GM21528 (cell line): ENCODE data around the gene KANK3.
"Not testable (repeated sequence)": the region's sequence is repeated elsewhere in the genome, so short reads cannot be mapped to it uniquely, and the experiment has no call there.

Experiments
- ATAC-seq: cut with Tn5 transposase; IDR thresholded peaks from one replicate; pipeline ENCODE4 v1.9.1; 2021; ENCODE audit warnings: mild to moderate bottlenecking, moderate library complexity; ENCODE audit not compliant: unreplicated experiment, low FRiP score

Gene KANK3

DNA sequence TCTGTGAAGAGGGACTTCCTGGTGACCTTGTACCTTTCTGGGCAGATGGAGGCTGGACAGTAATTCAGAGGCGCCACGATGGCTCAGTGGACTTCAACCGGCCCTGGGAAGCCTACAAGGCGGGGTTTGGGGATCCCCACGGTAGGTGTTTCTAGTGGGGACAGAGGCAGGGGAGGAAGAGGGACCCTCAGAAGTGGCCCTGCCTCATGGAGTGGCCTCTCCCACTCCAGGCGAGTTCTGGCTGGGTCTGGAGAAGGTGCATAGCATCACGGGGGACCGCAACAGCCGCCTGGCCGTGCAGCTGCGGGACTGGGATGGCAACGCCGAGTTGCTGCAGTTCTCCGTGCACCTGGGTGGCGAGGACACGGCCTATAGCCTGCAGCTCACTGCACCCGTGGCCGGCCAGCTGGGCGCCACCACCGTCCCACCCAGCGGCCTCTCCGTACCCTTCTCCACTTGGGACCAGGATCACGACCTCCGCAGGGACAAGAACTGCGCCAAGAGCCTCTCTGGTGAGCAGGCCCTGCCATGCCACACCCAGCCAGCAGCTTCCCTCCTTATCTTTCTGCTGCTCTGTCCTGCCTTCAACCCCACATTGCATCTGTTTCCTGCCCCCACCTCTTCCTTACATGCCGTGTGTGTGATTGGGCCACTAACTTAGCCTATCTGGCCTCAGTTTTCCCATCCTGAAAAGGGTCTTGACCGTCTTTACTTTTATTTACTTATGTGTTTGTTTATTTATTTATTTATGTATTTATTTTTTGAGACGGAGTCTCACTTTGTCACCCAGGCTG, 28.1 kb upstream of the KANK3 start:
- no peak for ATAC-seq

DNA sequence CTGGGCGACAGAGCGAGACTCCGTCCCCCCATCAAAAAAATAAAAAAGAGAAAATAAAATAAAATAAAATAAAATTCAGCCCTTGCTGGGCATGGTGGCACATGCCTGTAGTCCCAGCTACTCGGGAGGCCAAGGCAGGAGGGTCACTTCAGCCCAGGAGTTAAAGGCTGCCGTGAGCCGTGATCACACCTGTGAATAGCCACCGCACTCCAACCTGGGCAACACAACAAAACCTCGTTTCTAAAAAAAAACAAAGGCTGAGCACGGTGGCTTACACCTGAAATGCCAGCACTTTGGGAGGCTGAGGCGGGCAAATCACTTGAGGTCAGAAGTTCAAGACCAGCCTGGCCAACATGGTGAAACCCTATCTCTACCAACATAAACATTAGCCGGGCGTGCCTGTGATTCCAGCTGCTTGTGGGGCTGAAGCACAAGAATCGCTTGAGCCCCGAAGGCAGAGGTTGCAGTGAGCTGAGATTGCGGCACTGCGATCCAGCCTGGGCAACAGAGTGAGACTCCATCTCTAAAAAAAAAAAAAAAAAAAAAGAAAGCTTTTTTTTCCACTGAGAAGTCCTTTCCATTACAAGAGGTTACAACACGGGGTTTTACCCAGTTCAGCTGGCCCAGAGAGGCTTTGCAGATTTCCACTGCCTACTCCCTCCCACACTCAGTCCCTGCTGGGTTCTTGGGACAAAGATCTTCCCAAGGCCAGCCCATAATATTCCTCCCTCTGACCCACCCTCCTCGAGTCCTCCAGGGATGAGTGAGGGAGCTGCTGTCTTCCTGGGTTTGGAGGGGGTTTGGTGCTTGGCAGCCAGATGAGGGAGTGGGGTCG, 27.3 kb upstream of the KANK3 start:
- no peak for ATAC-seq

DNA sequence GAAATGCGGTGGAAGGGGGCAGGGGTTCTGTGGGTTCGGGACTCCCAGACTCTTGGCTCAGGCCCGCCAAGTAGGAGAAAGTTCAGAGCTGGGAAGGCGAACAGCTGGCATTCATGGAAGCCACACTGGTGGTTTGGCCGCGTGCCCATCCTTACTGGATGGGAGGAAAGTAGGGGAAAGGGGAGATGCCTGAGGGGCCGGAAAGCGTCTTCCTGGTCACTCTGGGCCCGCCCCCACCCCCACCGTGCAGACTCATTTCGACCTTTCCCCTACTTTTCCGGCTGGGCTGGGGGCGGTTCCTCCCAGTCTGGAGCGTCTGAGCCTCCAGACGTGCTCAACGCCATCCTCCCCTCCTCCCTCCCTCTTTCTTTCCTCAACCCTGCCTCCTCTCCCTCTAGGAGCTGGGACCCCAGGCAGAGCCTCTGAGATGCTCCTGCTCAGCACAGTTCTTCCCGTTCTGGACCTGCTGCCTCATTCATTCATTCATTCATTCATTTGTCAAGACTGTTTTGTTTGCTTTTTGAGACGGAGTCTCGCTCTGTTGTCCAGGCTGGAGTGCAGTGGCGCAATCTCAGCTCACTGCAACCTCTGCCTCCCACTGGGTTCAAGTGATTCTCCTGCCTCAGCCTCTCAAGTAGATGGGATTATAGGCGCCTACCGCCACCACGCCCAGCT, 24.4 kb upstream of the KANK3 start:
- no peak for ATAC-seq

DNA sequence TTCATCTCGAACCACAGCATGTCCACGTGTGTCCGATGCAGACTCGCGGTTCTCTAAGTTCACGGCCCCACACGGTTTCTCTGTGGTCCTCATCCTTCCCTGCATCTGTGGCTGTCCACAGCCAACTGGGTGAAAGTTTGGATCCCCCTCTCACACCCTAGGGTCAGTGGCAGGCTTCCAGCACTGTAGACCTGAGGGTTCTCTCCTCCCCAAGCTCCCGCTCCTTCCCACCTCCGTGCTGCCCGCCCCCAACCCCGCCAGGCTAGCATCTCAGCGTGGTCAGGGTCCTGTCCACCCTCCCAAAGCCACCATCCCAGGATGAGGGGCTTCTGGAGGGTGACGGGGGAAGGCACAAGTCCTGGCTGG, 23.9 kb upstream of the KANK3 start:
- ATAC-seq: no peak

DNA sequence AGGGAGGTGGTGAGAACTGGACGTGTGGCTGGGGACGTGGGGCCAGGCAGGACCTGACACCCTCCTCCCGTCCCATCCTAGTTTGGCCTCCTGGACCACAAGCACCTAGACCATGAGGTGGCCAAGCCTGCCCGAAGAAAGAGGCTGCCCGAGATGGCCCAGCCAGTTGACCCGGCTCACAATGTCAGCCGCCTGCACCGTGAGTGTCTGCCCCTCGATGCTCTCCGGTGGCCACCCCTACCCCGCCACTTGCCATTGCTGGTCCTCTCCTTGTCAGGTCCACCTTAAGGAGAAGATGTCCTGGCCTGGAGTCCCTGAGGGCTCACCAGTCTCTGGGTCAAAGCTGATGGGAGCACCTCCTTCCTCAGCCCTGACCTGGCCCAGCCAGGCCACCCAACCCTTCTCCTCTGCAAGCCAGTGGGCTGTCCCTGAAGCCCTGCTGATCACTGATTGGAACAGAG, 23.1 kb upstream of the KANK3 start:
- ATAC-seq: no peak

DNA sequence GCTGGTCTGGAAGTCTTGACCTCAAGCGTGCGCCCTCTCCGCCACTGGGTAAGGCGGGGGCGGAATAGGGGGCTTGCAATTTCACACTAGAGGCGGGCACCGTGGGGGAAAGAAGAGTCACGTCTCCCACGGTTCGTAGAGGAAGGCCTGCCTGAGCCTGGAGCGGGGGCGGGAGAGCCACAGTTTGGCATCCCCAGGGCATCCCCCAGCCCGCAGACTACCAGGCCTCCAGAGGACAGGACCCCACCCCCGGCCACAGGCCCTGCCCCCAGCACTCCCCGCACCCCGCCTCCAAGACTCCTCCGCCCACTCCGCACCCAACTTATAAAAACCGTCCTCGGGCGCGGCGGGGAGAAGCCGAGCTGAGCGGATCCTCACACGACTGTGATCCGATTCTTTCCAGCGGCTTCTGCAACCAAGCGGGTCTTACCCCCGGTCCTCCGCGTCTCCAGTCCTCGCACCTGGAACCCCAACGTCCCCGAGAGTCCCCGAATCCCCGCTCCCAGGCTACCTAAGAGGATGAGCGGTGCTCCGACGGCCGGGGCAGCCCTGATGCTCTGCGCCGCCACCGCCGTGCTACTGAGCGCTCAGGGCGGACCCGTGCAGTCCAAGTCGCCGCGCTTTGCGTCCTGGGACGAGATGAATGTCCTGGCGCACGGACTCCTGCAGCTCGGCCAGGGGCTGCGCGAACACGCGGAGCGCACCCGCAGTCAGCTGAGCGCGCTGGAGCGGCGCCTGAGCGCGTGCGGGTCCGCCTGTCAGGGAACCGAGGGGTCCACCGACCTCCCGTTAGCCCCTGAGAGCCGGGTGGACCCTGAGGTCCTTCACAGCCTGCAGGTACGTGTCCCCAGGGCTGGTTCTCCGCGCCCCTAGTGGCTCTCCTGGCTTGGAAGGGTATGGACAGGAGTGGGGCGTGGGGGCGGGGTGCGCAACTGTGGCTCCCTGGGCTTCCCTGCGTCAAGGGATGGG, 21.0 kb upstream of the KANK3 start, which contains the start of gene ANGPTL4:
ANGPTL4 (plus strand) TSS at position 353 of the 969 bp plus-strand sequence; CDS start at position 520, 167 bp downstream.
- no peak for ATAC-seq

DNA sequence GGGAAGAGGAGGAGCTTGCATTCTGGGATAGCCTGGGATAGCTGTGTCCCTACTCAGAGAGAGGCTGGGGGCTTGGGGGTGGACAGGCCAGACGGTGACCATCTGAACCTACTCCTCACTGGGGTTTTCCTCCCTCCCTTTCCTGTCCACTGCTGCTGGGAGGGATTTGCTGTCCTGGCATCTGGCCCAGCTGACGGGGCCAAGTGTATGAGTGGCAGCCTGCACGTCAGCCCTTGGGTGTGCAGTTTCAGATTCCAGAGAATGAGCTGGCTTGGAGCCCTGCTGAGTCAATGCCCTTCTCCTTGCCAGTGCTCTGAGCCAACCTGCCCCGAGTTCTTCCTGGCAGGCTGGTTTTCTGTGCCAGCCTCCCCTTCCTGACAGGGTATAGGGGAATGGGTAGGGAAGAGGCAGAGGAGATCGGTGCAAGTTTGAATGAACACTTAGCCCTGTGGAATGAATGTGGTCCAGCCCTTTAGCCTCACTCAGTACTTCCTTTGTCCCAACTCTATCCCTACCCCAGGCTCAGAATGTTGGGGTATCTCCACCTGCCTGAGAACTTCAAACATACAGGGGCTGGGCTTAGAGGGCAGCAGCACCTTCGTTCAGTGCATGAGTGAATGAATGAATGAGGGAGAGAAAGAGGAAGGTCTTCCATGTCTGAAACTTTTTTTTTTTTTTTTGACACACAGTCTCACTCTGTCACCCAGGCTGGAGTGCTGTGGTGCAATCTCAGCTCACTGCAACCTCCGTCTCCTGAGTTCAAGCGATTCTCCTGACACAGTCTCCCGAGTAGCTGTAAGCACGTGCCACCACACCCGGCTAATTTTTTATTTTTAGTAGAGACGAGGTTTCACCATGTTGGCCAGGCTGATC, 19.1 kb upstream of the KANK3 start:
- no peak for ATAC-seq

DNA sequence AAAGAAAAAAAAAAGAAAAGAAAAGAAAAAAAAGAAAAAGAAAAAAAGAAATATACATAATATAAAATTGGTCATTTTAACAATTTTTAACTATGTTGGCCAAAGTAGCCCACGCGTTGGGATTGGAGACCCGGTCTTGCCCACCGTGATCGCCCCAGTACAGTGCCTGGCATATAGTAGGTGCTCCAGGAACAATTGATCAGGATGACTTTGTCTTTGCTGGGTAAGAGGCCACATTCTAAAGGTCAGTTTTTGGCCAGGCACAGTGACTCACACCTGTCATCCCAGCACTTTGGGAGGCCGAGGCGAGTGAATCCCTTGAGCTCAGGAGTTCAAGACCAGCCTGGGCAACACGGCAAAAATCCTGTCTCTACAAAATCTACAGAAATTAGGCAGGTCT, 17.1 kb upstream of the KANK3 start:
- no peak for ATAC-seq

DNA sequence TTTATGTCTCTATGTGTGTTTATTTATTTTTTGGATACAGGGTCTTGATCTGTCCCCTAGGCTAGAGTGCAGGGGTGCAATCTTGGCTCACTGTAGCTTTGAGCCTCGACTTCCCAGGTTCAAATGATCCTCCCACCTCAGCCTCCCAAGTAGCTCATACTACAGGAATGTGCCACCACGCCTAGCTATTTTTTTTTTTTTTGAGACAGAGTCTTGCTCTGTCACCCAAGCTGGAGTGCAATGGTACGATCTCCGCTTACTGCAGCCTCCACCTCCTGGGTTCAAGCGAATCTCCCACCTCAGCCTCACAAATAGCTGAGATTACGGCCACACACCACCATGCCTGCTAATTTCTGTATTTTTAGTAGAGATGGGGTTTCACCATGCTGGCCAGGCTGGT, 15.9 kb upstream of the KANK3 start:
- no peak for ATAC-seq

DNA sequence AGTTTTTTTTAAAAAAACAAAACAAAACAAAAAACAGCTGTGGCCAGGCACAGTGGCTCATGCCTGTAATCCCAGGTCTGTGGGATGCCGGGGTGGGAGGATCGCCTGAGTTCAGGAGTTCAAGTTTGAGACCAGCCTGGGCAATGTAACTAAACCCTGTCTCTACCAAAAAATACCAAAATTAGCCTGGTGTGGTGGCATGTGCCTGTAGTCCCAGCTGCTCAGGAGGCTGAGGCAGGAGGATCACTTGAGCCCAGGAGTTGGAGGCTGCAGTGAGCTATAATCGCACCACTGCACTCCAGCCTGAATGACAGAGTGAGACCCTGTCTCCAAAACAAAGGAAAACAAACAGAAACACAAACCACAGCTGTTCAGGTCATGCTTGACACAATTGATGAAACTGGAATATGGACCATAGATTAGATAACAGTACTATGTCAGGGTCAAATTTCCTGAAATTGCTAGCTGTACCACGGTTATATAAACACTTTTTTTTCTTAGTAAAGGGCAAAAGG, 14.0 kb upstream of the KANK3 start:
- ATAC-seq: no peak

DNA sequence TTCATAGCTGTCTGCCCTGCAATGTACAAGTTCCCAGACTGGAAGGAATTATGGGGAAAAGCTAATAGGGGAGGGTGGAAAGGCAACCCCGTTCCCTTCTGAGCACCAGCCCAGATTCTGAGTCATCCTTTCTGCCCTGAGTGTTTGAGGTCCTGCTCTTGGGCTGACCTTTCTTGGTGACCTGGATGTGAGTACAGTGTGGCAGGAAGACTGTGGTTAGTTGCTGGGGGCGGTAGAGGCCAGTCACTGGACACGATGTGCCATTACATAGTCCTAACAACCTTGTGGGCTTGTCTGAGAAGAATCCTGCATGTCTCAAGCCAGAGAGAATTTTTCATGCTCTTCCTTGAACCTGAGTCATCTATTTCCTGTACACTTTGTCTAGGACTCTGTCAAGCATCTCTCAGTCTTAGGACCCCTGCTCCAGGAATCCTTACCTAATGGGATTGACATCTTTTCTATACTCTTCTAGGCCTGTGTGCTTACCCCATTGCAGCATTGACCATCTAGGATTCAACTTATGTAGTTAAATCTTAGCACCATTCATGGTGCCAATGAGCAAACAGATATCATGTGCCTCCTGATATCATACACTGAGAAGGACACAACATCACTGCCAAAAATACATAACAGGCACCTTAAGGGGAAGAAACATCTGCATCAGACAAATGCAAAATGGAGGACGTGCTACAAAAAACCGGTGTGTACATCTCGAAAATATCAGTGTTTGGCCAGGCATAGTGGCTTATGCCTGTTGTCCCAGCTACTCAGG, 12.8 kb upstream of the KANK3 start:
- no peak for ATAC-seq

DNA sequence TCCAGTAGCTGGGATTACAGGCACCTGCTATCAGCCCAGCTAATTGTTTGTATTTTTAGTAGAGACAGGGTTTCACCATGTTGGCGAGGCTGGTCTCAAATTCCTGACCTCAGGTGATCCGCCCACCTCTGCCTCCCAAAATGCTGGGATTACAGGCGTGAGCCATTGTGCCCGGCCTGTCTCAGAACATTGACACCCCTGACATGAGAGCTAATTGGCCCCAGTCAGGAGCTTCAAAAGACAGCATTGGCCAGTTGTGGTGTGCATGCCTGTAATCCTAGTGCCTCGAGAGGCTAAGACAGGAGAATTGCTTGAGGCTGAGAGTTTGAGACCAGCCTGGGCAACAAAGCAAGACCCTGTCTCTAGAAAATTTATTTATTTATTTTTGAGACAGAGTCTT, 9.8 kb upstream of the KANK3 start:
- not testable (repeated sequence) for ATAC-seq

DNA sequence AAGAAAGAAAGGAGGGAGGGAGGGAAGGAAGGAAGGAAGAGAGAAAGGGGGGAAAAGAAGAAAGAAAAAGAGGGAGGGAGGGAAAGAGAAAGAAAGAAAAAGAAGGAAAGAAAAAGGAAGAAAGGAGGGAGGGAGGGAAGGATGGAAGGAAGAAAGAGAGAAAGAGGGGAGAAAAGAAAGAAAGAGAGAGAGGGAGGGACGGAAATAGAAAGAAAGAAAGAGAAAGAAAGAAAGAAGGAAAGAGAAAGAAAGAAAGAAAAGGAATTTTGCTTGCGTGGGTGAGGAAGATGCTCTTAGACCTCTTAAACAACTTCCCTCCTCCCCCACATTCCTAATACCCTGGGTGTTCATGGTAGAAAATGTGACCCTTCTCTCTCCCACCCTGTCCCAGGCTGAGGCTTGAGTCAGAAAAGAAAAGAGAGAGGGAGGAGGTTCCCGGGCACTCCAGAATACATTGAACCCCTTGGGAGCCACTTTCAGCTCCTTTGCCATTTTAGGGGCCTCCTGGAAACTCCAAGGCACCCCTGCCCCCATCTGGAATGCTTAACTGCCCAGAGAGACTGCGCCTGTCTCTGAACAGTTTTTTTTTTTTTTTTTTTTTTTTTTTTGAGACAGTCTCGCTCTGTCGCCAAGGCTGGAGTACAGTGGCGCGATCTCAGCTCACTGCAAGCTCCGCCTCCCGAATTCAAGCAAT, 9.2 kb upstream of the KANK3 start:
- ATAC-seq: no peak

DNA sequence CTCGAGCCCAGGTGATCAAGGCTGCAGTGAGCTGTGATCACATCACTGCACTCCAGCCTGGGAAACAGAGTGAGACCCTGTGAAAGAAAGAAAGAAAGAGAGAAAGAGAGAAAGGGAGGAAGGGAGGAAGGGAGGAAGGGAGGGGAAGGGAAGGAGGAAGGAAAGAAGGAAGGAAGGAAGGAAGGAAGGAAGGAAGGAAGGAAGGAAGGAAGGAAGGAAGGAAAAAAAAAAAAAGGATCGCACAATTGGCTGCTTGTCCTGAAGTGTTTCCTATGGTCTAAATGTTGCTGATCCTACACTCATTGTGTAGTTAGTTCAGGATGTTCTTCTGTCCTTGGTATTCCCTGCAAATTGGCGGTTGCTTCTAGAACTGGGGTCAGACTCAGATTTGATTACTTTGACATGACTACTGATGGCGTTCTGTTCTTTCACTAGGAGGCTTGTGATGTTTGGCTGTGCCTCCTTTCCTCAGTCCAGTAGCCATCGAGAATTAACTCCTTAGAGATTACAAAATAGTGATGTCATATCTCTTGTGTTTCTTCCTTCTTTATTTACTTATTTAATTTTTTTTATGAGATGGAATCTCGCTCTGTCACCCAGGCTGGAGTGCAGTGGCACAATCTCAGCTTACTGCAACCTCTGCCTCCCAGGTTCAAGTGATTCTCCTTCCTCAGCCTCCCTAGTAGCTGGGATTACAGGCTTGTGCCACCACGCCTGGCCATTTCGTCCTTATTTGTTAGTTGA, 6.7 kb upstream of the KANK3 start:
- ATAC-seq: not testable (repeated sequence)

DNA sequence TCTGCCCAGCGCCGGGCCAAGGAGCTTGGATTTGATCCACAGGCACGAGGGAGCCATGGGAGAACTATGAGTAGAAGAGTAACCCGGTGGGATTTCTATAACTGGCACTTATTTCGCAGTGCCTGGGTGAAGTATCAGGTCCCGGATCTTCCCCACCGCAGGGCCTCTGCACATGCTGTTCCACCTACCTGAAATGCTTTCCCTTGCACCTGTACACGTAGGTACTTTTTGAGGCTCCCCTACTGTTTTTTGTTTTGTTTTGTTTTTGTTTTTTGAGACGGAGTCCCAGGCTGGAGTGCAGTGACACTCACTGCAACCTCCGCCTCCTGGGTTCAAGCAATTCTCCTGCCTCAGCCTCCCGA, 402 bp upstream of the KANK3 start:
- no peak for ATAC-seq

DNA sequence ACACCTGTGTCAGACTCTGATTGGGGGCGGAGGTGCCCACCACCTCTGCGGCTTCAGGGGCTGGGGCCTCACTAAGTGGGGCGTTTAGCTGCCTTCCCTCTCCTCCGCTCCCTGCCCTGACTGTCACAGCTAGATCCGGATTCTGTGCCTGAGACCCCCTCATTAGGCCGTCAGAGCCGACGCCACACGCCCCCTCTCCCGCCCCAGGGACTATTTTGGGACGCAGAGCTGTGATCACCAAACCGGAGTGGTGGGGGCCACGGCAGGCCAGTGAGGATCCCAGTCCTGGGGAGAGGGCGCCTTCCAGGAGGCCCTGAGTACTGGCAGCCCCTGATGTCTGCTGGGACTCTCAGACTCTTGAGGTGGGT, 762 bp downstream of the KANK3 start:
- no peak for ATAC-seq

DNA sequence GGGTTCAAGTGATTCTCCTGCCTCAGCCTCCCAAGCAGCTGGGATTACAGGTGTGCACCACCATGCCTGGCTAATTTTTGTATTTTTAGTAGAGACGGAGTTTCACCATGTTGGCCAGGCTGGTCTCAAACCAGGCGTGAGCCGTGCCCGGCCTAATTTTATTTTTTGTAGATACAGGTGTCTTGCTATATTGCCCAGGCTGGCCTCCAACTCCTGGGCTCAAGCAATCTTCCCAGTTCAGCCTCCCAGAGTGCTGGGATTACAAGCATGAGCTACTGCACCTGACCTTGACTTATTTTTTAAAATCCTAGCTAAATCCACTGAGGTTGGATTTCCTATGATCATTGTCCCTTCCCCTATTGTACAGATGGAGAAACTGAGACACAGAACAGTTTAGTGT, 1.6 kb downstream of the KANK3 start:
- not testable (repeated sequence) for ATAC-seq
